Stimulated activated CD8-positive, alpha-beta memory T cell treated with anti-CD3 and anti-CD28 coated beads, Interleukin-15, amount 100 ng/mL, for 1 hour (primary cell): ENCODE data around the gene KHK.
"Not testable (repeated sequence)": the region's sequence is repeated elsewhere in the genome, so short reads cannot be mapped to it uniquely, and the experiment has no call there.

Experiments
- DNase-seq: peaks from one replicate; pipeline ENCODE4 v3.0.0-alpha.2; 2020; ENCODE audit warnings: low read depth

Gene KHK

DNA sequence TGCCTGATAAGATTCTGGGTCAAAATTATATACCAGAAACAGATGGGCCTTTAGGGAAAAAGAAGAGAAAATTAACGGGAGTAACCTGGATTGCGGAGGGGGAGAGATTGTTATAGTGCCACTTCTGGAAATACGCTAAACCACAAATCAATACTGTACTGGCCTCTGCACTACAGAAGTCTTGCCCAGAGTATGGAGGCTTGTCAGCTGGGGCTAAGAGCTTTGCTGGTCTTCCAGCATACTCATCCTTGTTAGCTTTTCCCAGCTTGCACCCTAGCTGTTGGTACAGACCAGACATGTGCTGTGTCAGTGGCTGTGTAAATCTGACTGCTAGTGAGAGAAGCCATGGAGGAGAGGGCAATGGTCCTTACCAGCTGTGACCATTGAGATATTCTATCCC is 26.2 kb upstream of the KHK start:
- no peak for DNase-seq

DNA sequence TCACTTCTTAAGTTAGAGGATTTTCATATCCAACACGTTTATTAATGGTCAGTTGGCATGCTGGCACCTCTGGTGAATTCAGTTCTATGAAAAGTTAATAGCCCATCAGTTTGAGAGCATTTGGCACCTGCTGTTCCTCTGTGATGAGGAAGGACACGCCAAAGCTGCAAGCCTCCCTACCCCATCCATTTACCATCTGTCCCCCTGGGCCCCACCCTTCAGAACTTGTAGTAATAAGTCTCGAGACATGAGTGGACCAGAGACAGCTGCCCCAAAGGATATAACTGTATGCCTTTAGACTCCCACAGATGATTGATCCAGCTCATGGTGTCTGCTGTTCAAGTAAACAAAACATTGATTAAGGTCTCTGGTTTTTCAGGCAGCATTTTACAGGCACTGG is 21.4 kb upstream of the KHK start:
- DNase-seq = no peak

- no peak for DNase-seq
Measured at GRCh38 chr2:27067385-27067784, 19.2 kb upstream of the KHK start.

DNA sequence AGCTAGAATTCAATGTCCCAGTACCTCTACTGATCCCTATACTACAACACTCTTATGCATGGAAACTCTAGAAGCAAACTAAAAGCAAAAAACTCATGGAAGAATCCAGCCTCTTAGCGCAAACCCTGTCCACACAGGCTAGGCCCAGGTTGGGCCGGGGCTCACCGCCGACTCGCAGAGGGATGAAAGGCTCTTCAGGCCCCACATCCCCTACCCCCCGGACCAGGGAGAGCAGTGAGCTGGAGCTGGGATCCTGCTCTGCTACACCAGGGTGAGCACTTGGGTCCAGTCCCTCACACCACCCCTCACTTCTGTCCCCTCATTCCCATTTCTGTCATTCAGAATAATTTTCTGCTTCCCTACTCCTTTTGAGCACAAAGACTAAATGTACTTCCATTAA is 17.1 kb upstream of the KHK start:
- DNase-seq = no peak

GRCh38 chr2:27069961-27070618 is 16.5 kb upstream of the KHK start:
- no peak for DNase-seq

- DNase-seq = no peak
Measured at GRCh38 chr2:27070653-27071276, 15.8 kb upstream of the KHK start.

DNA sequence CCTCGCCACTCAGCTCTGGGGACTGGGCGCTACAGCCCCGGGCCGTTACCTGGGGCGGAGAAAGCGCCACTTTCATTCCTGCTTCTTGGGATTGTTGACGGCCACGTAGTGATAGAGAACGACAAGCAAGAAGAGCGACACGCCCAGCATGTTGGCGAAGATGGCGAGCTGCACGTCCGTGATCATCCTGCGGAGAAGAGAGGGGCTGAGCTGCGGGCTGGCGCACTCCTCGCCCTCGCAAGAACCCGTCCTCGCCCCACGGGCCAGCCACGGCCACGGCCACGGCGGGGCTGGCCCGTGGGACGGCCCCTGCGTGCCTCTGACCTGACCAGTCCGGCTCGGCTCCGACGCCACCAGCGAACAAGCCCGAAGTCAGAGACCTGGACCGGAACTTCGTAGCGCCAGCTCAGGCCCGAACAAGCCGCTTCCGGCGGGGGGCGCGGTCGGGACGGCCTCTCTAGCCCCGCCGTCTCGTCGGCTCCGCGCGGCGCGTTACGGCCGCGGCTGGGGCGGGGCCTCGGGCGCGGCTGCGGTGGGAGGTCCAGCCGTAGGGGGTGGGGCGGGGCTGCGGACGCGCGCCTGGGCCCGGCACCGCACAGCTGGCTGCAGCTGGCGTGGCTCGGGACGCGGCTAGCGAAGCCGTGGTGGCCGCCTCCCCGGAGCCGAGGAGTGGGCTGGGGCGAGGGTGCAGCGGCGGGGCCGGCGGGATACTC is 15.1 kb upstream of the KHK start, which contains the start of gene OST4:
Gene OST4, minus strand, starts transcription at position 378 of the 713 bp plus-strand sequence.
- DNase-seq = peak; percentile 75

DNA sequence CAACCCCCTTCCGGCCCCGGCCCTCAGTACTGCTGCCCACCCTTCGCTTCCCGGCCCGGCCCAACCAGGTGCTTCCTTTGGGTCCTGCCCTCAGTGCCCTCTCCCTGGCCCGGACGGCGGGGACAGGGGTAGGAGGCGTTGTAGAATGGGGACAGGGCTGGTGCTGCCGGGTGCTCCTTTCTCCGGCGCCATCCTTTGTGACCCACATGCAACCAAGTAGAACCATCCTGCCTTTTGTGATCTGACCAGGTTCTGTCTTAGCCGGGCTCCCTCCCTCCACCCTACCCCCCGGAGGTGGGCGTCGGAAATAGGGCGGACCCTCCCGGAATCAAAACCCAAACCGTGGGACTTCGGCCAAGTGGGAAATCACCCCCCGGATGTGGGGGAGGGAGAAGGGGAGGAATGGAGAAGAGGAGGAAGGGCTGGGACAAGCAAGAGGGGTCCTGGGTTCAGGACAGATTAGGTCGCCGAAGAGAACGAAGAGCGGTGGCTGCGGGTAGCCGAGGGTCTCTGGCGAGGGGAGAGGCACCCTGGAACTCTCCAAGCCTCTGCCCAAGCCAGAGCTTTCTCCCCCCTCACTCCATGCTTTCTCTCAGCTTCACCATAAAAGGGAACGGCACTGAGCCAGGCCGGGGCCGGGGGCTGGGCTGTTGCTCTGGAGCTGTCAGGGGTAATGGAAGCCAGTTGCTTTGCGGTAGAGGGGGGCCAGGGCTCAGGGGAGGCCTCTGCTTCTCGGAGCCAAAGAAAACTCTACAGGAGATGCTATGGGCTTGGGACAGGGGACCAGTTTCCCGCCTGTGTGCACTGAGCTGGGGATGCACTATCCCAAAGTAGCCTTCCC is 14.4 kb upstream of the KHK start:
- no peak for DNase-seq

GRCh38 chr2:27072920-27073319 is 13.7 kb upstream of the KHK start:
- no peak for DNase-seq

DNA sequence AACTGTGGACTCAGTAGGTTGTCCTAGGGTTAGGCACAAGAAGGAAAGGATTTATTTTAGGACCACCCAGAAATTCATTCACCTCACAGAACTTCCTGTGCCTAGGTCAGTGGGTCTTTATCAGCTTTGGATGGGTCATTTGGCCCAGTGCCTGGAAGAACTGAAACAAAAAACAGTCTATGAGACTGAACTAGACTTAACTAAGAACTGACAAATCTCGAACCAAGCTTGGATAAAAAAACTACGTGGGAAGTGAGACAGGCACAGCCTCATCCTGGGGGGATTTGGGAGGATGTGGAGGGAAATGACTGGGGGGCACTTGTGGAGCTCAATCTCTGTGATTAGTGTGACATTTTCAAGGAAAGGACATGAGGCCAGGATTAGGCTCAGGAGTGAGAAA is 12.8 kb upstream of the KHK start:
- no peak for DNase-seq

GRCh38 chr2:27074738-27075565 is 11.6 kb upstream of the KHK start:
- DNase-seq = peak; percentile 33

- DNase-seq = not testable (repeated sequence)
Measured at GRCh38 chr2:27075566-27075871, 11.1 kb upstream of the KHK start.

- no peak for DNase-seq
Measured at GRCh38 chr2:27076323-27076722, 10.2 kb upstream of the KHK start.

- no peak for DNase-seq
Measured at GRCh38 chr2:27077231-27077630, 9.3 kb upstream of the KHK start.

DNA sequence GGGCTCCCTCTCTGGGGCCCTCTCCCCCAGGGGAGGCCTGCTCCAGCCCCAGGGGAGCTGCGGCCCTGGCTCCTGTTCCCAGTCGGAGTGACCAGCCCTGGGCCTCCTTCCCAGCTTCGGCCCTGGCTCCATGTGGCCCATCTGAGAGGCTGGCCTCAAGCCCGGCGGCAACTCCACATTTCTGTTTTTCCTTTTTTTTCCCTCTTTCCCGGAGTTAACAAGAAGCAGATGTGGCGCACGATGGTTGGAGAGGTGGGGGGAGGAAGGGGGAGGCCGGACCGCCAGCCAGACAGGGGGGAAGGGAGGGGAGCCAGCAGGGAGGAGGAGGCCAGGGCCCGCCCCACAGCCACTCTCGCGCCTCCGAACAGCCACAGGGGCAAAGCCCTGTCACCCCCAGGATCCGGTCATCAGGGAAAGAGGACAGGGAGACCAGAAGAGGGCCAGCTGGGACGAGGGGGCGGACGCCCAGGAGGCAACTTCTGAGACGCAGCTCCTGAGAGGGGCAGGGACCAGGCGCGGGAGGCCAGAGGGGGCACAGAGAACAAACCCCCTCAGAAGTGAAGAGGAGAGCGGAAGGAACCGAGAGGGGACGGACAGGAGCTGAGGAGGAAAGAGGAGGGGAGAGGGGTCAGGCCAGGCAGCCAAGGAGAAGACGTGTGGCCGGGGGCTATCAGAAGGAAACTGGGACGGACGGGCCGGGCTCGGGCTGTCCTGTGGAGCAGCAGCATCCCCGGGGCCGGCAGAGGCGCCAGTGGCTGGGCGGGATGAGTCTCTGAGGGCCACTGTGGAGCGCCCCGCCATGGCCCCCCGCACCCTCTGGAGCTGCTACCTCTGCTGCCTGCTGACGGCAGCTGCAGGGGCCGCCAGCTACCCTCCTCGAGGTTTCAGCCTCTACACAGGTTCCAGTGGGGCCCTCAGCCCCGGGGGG is 8.0 kb upstream of the KHK start, which contains the start of gene EMILIN1:
Gene EMILIN1, plus strand, starts transcription at position 349 of the 928 bp plus-strand sequence. Its CDS starts 451 bp downstream, at position 800.
- DNase-seq = no peak

GRCh38 chr2:27079233-27080139 is 7.1 kb upstream of the KHK start:
- no peak for DNase-seq

DNA sequence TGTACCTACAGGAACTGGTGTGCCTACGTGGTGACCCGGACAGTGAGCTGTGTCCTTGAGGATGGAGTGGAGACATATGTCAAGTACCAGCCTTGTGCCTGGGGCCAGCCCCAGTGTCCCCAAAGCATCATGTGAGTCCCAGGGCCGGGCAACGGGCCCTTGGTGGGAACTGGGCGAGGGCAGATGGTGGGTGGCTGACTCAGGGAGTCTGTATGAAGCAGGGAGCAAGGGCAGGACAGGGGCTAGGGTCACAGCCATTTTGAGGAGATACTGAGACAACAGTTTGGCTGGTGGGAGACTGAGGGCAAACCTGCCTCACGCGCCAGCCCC is 6.5 kb upstream of the KHK start:
- no peak for DNase-seq

DNA sequence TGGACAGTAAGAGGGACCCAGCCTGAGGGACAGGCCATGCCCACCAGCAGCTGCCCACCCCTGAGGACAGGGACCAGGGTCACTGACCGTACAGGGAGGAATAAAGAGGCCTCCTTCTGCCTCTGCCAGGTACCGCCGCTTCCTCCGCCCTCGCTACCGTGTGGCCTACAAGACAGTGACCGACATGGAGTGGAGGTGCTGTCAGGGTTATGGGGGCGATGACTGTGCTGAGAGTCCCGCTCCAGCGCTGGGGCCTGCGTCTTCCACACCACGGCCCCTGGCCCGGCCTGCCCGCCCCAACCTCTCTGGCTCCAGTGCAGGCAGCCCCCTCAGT is 6.0 kb upstream of the KHK start:
- DNase-seq = no peak

GRCh38 chr2:27081984-27082772 is 4.4 kb upstream of the KHK start:
- no peak for DNase-seq
